Hematopoietic multipotent progenitor cell treated with erythropoietin and hydrocortisone succinate and interleukin-3 and kit ligand, for 8 days (in vitro differentiated cells): Measurements from ENCODE around the gene PLCB1.
"Not testable (repeated sequence)": the region's sequence is repeated elsewhere in the genome, so short reads cannot be mapped to it uniquely, and the experiment has no call there.

Source experiments
- DNase-seq: peaks from one replicate; pipeline ENCODE4 v3.0.0-alpha.2; 2015

Gene PLCB1

DNA sequence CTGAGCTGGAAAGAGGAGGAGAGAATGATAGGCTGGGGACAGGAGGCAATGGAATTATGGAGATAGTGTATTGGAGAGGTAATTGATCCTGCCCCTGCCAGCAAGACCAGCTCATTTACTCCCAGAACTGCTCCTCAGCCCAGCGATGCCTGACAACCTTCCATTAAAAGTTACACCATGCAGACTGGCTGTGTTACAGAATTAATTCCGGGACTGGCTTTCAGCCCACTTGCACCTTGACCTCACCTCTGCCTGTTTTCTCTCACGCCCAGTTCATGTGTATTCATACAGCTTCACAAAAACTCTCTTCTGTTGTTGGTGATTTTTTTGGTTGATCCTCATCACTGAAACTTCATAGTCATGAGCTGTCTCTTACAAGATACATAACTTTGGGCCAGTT is 207.3 kb downstream of the PLCB1 start:
- no peak for DNase-seq

DNA sequence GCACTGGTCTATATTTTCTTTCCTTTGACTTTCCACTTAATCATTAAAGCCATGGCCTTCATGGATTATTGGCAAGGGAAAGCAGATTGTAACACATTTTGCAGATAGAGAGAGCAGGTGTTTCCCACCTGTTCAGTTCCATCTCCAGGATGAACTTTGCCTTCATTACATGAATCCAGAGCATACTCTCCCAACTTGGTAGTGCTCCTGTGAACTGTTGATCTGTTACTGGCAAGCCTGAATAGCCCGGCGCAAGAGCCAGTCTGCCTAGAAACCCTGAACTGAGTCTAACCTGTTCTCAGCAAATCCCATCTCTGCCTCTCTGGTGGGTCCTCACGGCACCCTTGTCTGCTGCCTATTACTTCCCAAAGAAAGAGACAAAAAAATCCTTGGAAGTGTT is 210.3 kb downstream of the PLCB1 start:
- no peak for DNase-seq

DNA sequence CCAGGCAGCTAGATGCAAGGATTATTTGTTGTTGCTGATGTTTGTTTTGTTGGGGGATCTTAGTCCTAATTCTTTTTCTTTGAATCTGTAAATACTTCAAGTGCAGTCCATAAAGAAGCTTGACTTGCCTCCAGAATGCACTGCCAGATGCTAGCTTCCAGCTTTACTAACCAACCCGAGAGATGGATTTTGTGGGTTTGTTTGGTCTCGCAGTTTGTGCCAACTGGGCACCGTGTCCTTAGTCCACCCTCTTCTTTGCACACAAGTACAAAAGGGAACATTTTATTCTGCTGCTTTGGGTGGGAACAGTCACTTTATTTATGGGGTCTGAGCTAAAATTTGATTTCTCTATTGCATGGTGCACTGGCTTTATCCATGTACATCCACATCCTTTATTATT is 212.0 kb downstream of the PLCB1 start:
- DNase-seq = no peak

DNA sequence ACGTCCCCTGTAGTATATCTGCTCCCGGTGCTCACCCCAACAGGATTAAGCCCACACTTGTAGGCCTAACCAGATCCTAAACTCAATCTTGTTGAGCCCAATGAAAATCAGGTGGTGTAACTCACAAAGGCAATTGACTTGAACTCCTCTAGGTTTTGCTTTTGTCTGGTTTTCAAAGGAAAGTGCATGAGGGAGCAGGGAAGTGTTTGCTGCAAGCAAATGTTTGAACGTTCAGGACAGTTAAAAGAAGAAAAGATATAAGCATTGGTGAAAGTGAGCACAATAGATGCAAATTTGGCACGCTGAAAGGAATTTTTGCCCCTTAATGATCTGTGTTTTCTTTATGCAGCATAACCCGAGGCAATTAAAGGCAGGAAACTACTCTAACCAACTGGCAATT is 212.6 kb downstream of the PLCB1 start:
- DNase-seq = no peak

DNA sequence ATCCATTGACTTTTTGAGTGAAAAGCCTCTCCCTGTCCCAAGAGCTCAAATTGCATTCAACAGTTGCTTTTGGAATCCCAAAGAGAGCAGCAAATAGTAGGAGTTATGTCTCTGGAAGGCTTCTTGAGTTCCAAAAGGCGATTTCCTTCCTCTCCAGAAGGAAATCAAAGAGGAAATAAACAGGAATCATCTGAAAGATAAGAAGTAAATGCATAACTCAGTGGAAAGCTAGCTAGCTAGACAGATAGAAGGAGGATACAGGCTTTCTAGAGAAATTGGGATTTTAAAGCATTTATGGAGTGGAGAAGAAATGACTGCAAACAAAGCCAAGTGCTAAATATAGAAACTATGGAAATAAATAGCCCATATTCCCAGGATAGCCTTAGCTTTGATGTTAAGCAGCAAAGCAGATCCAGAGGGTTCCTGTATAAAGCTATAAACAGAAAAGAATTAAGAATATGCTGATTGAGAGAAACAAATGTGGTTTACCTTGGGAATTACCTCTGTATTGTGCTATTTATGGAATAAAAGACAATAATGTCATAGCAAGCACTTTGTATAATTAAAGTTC is 214.7 kb downstream of the PLCB1 start:
- no peak for DNase-seq

DNA sequence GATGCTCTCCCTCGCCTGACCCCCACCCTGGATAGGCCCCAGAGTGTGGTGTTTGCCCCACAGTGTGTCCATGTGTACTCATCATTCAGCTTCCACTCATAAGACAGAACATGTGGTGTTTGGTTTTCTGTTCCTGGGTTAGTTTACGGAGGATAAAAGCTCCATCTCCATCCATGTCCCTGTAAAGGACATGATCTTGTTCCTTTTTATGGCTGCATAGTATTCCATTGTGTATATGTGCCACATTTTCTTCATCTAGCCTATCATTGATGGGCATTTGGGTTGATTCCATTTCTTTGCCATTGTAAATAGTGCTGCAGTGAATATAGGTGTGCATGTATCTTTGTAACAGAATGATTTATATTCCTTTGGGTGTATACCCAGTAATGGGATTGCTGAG is 218.2 kb downstream of the PLCB1 start:
- DNase-seq = not testable (repeated sequence)

DNA sequence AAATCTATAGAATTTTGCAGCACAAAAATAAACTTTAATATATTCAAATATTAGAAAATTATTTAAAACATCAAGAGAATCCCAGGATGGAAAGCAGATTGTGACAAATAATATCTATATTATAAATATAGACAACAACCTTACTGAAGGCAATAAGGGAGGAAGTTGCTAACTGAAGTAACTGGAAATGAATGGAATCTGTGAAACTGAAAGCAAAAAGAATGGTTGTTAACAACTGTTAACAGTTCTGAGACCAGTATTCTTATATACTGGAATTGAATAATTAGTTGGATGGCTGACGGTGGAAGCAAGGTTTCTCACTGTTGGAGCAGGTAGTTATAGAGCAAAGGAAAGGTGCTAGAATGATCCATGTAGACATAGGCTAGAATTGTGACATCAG is 220.4 kb downstream of the PLCB1 start:
- no peak for DNase-seq

DNA sequence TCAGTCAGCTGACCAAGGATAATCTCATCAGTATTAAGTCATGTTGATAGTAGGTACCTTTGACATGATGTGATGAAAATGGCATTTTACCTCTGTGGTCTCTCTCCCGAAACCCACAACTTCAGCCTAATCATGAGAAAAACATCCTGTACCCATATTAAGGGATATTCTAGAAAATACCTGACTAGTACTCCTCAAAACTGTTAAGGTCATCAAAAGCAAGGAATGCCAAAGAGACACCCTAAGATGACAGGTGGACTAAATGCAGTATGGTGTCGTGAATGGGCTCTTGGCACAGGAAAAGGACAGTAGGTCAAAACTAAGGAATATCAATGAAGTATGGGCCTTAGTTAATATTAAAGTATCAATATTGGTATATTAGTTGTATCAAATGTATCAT is 221.4 kb downstream of the PLCB1 start:
- DNase-seq = no peak

DNA sequence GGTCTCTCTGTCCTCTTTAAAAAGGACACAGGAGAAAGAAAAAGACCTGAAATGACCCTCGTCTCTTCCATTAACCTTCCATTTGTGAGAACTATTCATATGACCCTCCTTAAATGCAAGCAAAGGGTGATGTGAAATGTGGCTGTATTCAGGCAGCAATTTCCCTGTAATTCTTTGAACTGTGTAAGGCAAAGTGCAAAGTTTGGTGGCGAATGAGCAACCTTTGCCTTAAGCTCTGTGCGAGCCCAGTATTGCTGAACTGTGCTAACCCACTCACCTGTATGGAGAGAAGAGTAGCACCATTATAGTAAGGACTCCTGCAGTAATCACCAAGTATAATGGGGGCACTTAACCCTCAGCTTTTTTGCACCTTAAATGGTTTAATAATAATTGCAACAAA is 223.4 kb downstream of the PLCB1 start:
- DNase-seq = no peak

DNA sequence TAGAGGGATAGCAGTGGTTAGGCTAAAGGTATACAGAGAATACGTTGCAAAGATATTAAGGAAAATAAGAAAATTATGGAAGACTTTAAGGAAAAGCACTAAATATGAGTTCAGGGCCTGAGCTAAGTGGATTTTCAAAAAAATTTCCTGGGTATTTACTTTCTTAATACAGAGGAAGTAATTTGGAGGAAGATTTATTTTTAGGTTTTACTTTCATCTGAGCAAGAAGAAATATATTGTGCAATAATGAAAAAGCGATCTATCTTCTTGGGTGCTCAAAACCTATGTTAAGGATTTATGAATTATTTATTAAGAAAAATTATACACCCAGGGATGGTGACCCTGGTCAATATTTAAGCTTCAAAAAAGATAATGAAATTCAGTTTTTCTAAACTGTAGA is 224.7 kb downstream of the PLCB1 start:
- DNase-seq = no peak

DNA sequence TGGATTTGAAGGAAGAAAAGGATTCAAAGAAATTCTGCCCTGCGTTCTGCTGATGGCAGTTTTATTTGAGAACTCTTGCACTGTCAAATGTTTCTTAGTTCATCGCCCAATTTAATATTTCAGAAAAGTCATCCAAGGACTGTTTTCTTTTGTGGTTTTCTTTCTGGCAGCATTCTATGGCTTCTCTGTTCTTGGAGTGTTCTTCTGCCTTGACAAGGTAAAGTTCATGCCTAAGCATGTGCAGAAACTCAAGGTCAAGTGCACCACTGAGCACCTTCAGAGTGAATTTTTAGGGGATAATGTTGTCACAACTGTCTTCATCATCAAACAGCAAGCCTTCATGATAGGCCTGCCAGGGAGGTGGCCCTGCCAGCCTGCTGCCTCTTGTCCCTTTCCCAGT is 225.6 kb downstream of the PLCB1 start:
- no peak for DNase-seq

DNA sequence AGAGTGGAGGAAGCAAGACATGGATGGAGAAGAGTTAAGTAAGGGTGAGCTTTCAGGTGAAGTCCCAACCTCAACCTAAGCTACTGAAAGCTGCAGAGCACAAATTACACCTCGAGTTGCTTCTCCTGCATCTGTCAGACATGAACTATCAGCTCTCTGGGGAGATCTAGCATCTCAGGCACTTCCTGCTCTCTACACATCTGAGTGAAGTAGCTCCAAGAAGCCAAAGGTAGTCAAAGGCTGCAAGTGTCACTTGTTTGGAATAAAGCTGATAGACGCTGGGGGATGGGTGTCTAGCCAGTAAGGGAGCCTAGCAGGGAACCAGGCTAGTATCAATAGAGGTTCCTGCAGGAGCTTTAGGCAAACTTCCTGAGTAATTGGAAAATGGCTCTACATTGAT is 228.0 kb downstream of the PLCB1 start:
- no peak for DNase-seq

DNA sequence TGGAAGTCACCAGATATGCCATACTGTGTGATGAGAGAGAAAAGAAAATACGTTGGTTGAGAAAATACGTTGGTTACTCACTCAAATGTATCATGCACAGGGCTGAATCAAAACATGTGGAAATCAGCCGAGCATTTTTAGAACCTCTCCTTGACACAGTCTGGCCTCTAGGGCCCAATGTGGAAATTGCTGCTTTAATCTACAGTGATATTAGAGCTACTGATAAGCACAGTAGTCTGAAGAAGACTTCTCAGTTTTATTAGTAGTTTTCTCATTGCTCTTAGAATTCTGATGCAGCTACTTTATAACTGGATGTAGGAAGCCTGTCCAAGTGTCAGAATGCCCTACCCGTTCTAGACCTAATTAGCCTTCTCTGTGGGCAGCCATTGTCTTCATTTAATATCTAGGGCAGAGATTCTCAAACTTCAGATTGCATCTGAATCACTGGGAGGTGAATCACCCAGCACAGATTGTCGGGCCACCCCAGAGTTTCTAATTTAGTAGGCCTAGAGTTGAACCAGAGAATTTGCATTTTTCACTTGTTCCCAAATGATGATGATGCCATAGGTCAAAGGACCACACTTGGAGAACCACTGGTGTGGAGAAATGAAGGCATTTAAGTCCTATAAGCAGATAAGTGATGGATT is 229.1 kb downstream of the PLCB1 start:
- peak; percentile 6 for DNase-seq

DNA sequence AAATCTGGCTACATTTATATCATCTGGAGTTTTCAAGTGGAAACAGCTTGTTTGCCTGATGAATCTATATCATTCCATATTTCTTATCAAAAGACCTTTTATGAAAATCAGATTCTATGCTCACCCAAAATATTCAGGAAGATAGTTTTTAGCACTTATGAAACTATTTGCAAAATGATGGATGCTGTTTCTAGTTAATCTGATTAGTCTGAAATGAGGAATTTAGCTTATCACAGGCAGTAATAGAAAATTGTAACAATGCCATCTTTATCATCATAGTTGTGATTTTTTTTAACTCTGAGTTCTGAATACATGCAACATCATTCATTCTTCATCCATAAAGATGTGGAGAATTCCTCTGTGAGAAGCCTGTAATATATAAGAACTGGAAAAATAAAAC is 229.7 kb downstream of the PLCB1 start:
- DNase-seq = no peak

DNA sequence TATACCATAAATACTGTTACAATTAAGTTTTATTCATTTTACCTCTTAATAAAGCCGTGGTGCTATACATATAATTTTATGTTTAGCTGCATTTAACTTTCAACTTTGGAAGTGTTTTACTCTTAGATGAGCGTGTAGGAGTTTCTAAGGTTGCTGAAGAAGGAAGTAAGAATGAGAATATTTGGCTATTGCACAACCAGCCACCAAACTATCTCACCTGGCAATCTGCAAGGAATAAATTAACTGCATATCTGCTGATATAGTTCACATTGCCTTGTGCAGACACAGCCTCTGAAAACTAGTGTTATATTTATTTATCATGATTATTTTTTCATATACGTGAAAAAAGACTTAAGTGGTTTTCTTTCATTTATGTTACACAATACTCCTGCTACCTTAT is 230.4 kb downstream of the PLCB1 start:
- DNase-seq = no peak

DNA sequence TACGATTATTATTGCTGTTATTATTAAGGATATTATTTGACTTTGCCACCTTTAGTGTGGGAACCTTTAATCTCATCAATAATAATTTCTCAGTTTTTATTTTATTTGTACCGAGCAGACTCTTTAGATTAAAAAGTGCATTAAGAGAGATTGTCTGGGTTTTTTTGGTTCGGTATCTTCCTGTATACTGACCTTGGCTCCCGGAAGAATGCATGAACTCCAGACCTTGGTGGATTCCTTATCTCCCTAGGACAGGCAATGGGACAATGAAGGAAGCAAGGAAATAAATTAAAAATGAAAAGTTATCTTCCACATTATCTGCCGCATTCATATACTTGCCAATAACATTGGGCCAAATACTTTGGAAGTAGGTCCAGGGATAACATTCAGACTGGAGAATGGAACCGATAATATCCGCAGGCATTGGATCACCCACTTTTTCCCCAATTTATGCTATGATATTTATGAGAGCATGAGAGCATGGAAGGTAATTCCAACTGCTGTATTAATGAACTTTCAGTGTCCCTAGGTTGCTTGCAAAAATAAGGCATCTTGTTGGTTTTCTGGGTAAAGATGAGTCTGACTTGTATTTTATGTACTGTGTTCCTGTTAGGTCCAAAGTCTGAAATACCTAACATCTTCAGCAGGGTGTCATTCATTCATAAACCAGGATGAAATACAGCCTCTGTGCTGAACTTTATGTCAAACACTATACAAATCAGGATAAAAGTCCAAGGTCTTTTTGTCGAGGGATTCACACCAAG is 232.1 kb downstream of the PLCB1 start:
- DNase-seq = no peak

DNA sequence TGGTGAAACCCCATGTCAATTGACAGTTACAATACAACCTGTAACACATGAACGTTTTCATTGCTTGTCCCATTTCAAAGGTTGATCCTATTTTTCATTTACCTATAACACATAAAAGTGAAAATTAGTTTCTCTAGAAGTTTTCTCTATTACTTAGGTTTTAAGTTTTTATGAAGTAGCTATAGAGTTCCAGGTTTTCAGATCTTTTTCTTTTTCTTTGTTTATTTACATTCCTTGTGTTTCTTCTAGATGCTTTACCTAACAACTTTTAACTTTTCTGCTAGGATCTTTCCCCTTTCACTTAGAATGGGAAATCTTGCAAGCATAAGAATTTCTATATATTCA is 232.6 kb downstream of the PLCB1 start:
- DNase-seq = no peak

DNA sequence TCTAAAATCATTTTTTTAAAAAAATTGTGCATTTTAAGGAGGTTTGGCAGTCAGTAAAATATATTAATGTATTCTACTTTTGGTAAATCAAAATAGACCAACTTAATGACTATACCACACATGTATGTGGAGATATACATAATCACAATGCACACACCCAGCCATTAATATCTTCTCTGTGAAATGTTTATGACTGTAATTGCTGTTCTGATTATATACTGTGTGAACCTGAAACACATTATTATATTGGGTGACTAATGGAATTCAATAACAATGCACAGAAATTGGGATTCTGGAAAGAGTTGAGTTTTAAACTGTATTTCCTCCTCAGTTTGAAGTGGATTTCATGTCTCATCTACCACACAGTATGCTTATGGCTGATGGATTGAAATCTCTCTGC is 233.6 kb downstream of the PLCB1 start:
- DNase-seq = no peak

DNA sequence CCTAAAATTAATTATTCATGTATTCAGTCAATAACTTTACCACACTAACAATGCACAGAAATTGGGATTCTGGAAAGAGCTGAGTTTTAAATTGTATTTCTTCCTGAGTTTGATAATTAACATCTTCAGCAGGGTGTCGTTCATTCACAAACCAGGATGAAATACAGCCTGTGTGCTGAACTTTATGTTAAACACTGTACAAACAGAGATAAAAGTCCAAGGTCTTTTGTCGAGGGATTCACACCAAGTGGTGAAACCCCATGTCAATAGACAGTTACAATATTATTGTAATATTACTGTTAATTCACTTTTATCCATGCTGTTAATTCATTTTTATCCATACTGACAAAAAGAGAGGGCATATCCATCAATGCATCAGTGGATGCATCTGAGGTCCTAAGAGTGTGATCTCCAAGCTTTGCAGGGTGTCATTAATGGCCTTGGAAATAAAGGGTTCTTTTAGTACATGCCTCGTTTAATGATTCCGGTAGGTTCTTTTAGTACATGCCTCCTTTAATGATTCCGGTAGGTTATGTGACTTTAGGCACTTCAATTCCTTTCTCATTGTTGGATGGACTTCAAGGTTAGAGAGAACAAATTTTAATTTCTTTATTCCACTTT is 234.3 kb downstream of the PLCB1 start:
- no peak for DNase-seq

DNA sequence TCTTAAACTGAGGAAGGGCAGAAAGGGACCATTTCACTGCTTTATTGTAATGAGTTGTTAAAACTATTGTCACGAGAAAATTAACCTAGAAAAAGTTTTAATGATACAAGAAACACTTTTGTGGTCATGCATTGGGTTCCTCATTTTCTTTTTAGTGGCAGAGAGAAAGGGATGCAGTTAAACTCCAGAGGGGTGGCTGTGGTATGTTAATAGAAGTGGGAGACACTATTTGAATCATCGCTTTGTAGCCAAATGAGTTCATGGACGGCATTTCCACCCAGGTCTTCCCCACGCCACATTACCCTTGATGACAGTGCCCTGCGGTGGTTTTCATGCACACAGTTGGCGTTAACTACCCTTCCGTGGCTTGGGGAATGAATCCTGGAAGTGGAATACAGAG is 235.6 kb downstream of the PLCB1 start:
- no peak for DNase-seq

DNA sequence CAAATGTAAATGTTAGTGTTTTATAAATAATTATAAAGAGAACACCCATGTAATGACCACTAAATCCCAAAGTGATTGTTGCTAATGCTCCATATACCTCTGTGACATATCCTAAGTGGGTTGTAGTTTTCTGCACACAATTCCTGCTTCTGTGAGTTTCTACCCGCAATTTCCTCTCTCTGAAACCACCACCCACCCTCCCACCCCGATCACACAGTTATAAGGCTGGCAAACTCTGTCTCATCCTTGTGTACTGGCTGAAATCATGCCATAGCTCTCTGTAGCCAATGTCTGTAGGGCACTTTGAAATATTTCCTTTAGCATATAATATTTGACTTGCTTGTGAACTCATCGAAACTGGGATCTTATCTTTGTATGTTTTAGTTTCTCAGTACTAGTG is 236.6 kb downstream of the PLCB1 start:
- DNase-seq = no peak

DNA sequence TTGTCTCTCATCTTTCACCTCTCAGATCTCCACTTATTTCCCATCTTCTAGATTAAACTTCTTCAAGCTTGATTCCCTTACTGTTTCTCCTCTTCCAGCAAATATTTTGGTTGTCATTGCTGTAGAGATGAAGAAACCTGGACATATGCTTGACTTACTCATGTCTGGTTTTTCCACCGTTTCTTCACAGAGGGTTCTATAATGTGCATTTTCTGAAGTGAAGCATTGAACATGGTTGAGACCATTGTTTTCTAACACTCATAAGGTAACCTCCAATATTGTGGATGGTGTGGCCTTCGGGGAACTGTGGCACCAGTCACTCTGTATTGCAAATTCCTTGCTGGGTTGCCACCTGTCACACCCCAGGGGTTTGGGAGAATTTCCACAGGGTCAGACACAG is 237.2 kb downstream of the PLCB1 start:
- no peak for DNase-seq

DNA sequence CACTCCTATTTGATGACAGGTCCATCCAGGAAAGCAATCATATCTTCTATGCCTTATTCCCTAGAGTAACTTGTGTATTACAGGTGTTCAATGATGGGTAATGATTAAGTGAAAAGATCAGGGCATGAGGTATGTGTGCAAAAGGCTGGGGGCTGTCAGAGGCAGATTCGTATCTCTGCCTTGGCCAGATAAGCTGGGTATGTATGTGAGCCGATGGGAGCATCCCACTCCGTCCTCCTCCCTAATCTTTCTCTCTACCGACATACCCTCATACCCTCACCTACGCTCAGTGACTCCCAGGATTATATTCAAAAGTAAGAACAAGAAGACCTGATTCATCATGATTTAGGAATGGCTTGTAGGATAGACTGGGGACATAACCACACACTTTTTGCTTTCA is 238.7 kb downstream of the PLCB1 start:
- DNase-seq = no peak

DNA sequence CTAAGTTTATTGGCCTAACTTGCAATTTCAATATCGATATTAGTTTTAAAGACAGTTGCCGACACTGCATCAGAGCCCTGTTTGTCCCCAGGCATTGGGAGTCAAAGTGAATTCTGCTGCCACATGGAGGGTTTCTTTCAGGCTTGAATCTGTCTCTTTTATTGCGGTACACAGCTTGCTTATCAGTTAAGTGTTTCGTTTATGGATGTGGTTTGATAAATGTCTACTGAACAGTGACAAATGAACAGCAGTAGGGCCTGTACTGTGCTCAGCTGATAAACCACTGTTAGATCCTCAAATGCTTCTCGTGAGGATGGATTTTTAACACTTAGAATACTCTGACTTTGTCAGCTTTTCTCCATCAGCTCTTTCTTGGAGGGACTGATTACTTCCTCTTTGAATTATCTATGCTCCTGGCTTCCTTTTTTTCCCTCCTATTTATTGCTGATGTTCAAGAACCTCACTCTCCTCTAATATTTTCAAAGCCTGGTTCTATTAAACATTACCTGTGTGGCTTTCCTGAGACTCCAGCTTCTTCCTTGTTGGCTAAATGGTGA is 240.8 kb downstream of the PLCB1 start:
- peak; percentile 81 for DNase-seq
